Measurements from ENCODE around the gene GOSR1.
"Not testable (repeated sequence)": the region's sequence is repeated elsewhere in the genome, so short reads cannot be mapped to it uniquely, and the experiment has no call there.

The GOSR1 gene

DNA sequence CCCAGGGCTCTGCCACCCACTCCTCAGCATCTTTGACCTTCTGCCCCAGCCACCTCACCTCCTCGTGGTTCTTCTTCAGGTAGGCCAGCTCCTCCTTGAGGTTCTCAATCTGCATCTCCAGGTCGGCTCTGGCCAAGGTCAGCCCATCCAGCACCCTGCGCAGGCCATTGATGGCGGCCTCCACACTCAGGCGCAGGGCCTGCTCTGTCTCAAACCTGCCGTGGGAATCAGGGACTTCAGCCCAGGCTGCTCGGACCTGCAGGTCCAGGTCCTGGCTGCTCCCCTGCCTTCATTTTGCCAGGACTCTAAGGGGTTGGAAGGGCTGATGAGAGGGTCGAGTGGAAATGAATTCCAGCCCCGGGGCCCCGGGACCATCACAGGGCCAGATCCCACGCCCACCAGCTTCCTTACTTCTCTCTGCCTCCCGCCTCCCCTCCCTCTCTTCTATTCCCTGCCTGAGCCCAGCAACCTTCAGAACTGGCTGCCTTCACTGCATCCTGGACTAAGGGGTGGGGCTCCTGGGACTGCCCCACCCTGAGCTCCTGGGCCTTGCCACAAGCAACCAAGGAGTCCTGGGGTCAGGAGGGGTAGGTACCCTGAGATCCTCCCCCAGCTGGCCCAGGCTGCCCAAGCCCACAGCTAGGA is 92.4 kb downstream of the GOSR1 start:
- H3K4me3 Mint-ChIP-seq; H3K4me1 Mint-ChIP-seq (ENCODE audit: low read depth); H3K27ac Mint-ChIP-seq; H3K9me3 Mint-ChIP-seq; H3K27me3 Mint-ChIP-seq (ENCODE audit: low read depth); H3K36me3 Mint-ChIP-seq (ENCODE audit: low read depth): not testable (repeated sequence)

GRCh38 chr17:30570191-30570590 is 93.0 kb downstream of the GOSR1 start:
- Mint-ChIP-seq H3K4me3 (no peak overlapping the region), H3K9me3 (no peaks in the 10 kb centered on the region), H3K27me3 (ENCODE audit: low read depth) (no peaks in the 10 kb centered on the region), H3K4me1 (ENCODE audit: low read depth) (no peaks in the 10 kb centered on the region), H3K27ac (no peak overlapping the region), H3K36me3 (ENCODE audit: low read depth) (no peaks in the 10 kb centered on the region)

DNA sequence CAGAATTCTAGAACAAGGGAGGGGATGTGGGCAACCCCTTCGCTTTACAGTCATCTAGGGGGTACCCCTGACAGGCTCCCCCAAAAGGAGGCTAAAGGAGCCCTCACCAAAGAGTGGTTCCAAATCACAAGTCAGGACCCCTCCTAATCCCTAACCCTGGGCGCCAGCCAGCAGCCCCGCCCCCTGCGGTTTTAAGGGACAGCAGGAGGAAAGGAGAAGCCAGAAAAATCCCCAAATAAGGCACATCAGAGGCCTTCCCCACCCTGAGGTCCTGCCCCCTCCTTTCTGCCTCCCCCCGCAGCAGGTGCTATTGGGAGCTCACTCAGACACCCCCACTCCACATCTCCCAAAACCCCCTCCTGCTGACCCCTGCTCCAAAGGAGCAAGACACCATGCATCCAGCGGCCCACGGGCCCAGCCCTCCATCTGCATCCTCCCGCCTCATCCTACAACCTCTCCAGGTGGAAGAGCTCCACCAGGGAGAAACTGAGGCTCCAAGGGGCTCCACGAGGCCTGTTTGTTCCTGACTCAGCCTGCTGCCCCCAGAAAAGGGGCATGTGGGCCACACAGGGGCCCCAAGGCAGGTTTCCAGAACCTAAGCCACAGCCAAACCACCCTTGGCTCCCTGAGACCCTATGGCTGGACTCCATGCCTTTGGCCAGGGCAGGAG is 93.5 kb downstream of the GOSR1 start:
- H3K36me3 Mint-ChIP-seq (ENCODE audit: low read depth), result no peaks in the 10 kb centered on the region
- no peaks in the 10 kb centered on the region for H3K27me3 Mint-ChIP-seq (ENCODE audit: low read depth)
- H3K4me3 Mint-ChIP-seq, result no peak overlapping the region
- no peaks in the 10 kb centered on the region for H3K9me3 Mint-ChIP-seq
- no peak overlapping the region for H3K27ac Mint-ChIP-seq
- no peaks in the 10 kb centered on the region for H3K4me1 Mint-ChIP-seq (ENCODE audit: low read depth)

- H3K27me3 Mint-ChIP-seq (ENCODE audit: low read depth); H3K27ac Mint-ChIP-seq; H3K36me3 Mint-ChIP-seq (ENCODE audit: low read depth); H3K9me3 Mint-ChIP-seq; H3K4me1 Mint-ChIP-seq (ENCODE audit: low read depth); H3K4me3 Mint-ChIP-seq: not testable (repeated sequence)
Measured at GRCh38 chr17:30571404-30571803, 94.2 kb downstream of the GOSR1 start.

GRCh38 chr17:30571921-30572320 is 94.7 kb downstream of the GOSR1 start:
- H3K27me3 Mint-ChIP-seq (ENCODE audit: low read depth), result no peaks in the 10 kb centered on the region
- no peak overlapping the region for H3K27ac Mint-ChIP-seq
- no peaks in the 10 kb centered on the region for H3K36me3 Mint-ChIP-seq (ENCODE audit: low read depth)
- no peaks in the 10 kb centered on the region for H3K4me1 Mint-ChIP-seq (ENCODE audit: low read depth)
- H3K4me3 Mint-ChIP-seq, result no peak overlapping the region
- no peaks in the 10 kb centered on the region for H3K9me3 Mint-ChIP-seq

GRCh38 chr17:30572651-30573554 is 95.7 kb downstream of the GOSR1 start:
- not testable (repeated sequence) for H3K27ac Mint-ChIP-seq; H3K36me3 Mint-ChIP-seq (ENCODE audit: low read depth); H3K4me1 Mint-ChIP-seq (ENCODE audit: low read depth); H3K9me3 Mint-ChIP-seq; H3K4me3 Mint-ChIP-seq; H3K27me3 Mint-ChIP-seq (ENCODE audit: low read depth)

DNA sequence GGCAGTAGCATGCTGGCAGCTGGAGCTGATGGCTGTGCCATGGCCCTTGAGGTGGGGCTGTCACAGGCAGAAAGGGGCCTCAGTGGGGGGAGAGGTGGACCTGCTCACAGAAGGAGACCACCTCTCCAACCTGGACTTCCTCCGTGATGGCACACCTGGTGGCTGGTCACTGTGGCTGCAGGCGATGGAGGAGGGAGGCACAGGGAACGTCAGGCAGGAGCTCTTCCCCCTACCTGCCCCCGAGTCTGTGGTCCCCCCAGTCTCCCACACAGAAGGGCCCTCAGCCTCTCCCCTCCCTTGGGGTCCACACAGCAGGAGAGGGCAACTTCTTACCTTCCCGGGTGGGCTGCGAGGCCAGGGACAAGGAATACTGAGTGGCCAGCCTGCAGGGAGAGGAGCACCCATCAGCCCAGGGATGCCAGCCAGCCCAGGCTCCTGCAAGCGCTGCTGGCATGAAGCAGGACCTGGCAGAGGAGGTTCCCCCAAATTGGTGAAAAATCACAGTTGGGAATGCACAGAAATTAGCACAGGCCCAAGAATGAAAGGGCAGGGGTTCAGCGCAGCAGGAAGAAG is 96.5 kb downstream of the GOSR1 start:
- Mint-ChIP-seq H3K27me3 (ENCODE audit: low read depth) (no peaks in the 10 kb centered on the region), H3K4me3 (no peak overlapping the region), H3K36me3 (ENCODE audit: low read depth) (no peaks in the 10 kb centered on the region), H3K27ac (no peak overlapping the region), H3K9me3 (no peaks in the 10 kb centered on the region), H3K4me1 (ENCODE audit: low read depth) (no peaks in the 10 kb centered on the region)

GRCh38 chr17:30574309-30574708 is 97.1 kb downstream of the GOSR1 start:
- H3K9me3 Mint-ChIP-seq; H3K27ac Mint-ChIP-seq; H3K27me3 Mint-ChIP-seq (ENCODE audit: low read depth); H3K36me3 Mint-ChIP-seq (ENCODE audit: low read depth); H3K4me3 Mint-ChIP-seq; H3K4me1 Mint-ChIP-seq (ENCODE audit: low read depth): not testable (repeated sequence)

DNA sequence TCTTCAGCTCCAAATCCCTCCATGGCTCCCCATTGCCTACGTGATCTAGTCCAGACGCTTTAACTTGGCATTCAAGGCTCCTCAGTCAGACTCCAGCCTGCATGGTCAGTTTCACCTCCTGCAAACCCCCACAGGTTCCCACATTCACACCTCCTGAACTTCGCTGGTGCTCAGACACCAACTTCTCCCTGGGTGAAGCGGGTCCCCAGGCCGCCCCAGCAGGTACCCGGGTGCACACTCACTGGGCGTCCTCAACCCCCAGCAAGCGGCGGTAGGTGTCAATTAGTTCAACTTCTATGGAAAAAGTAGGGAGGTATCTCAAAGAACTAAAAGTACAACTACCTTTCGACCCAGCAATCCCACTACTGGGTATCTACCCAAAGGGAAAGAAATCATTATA is 97.6 kb downstream of the GOSR1 start:
- H3K27ac Mint-ChIP-seq; H3K9me3 Mint-ChIP-seq; H3K4me1 Mint-ChIP-seq (ENCODE audit: low read depth); H3K27me3 Mint-ChIP-seq (ENCODE audit: low read depth); H3K4me3 Mint-ChIP-seq; H3K36me3 Mint-ChIP-seq (ENCODE audit: low read depth): not testable (repeated sequence)

DNA sequence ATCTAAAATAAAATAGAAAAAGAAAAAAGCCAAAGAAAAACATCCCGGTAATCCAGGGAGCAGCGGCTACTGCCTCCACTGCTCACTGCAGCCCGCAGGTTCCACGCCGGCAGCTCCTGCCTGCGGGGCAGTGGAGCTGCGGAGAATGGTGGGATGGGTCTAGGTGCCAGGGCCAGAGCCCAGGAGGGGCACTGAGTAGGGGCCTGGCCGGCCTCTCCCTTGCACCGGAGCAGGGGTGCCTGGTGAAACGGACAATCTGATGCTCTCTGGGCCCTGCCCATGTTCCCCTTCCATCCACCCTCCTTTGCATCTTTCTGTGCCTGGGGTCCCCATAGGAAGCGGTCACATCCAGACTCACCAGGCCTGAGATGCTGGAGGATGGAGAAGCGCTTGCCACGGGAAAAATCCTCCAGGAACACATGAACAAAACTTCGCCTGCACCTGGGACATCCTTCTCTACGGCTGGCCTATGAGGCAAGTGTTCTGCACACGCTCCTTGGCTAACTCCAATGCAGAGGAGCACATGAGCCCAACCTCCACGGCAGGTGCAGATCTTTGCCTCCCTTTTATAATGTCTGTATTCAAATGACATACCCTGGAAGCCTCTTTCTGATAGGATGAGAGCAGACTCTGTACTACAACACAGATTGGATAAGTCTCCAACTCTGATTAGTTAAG is 98.6 kb downstream of the GOSR1 start:
- H3K4me3 Mint-ChIP-seq; H3K36me3 Mint-ChIP-seq (ENCODE audit: low read depth); H3K27ac Mint-ChIP-seq; H3K27me3 Mint-ChIP-seq (ENCODE audit: low read depth); H3K4me1 Mint-ChIP-seq (ENCODE audit: low read depth); H3K9me3 Mint-ChIP-seq: not testable (repeated sequence)

DNA sequence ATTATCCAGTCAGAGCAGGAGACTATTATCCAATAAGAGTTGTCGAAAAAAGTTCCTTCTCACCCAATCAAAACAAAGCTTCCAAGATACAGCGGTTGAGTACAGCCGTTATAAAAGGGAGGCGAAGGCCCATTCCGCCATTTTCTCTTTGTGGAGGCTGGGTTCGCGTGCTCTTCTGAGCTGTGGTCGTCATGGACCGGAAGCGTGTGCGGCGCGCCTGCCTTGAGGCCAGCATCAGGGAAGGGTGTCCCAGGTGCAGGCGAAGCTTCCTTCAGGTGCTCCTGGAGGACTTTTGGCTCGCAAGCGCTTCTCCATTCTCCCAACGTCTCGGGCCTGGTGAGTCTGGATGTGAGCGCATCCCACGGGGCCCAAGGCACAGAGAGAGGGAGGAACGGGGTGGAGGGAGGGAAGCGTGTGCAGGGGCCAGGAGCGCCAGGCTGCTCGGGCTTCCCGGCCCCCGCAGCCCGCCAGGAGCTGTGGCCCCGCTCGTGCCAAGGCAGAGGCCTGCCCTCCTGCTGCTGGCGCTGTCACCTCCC is 99.2 kb downstream of the GOSR1 start:
- Mint-ChIP-seq H3K27me3 (ENCODE audit: low read depth) (peaks cover 12% of the 10 kb centered on the region), H3K9me3 (no peaks in the 10 kb centered on the region), H3K4me3 (no peak overlapping the region), H3K36me3 (ENCODE audit: low read depth) (no peaks in the 10 kb centered on the region), H3K4me1 (ENCODE audit: low read depth) (no peaks in the 10 kb centered on the region), H3K27ac (no peak overlapping the region)
